ENCODE data around the gene NR2C2.

- no peak for TF ChIP-seq GATA2 (IDR thresholded peaks at IDR 0.05; ENCODE audit: low read depth, low read length)
- TF ChIP-seq GATA3 (IDR thresholded peaks at IDR 0.05; ENCODE audit: low read depth, low read length), result no peak
These were observed 48.5 kb upstream of the NR2C2 start for GRCh38 chr3:14898929-14899328.

Data from SH-SY5Y (cell line).